SK-N-MC (cell line): ENCODE data around the gene CCKAR.

ENCODE experiments used
- EZH2 ChIP-seq: fragments of 200-600 bp; sonication (generic); IDR thresholded peaks from one replicate; pipeline ENCODE4 v1.6.1; 2017; ENCODE audit warnings: antibody characterized with exemption
- POLR2AphosphoS5 ChIP-seq: IDR thresholded peaks from 2 replicates; pipeline ENCODE4 v1.6.1; 2012; ENCODE audit warnings: mild to moderate bottlenecking, low read depth, low read length, borderline replicate concordance

GRCh38 chr4:26515936-26516335, 25.7 kb upstream of the CCKAR start:
- no peak for TF ChIP-seq POLR2AphosphoS5
- no peak for TF ChIP-seq EZH2
